SK-N-SH (cell line): ENCODE results near the gene CNTN4. TPM values are rescaled to one million over a fixed set of nuclear protein-coding genes. Genes with fewer than 3 reads are reported as not detected.

ENCODE experiments used
- CTCF ChIA-PET: fragments of 300-600, 350-600 bp; formaldehyde crosslinking; extraction: SDS; loops from one replicate; lab custom pipeline; 2021; lab: Yijun Ruan, JAX
- POLR2A ChIA-PET: fragments of 350-600 bp; sonication (Branson Sonifier 250); formaldehyde crosslinking; extraction: SDS; loops from one replicate; lab custom pipeline; 2020; ENCODE audit warnings: antibody characterized with exemption, inconsistent platforms; lab: Yijun Ruan, JAX
- DNase-seq: peaks from one replicate; pipeline ENCODE4 v3.0.0; 2012
- H2AFZ ChIP-seq: fragments of 200-600 bp; sonication (generic); 2 replicates; pipeline ENCODE4 v1.8.1; 2016; ENCODE audit warnings: antibody characterized with exemption, mild to moderate bottlenecking, low read depth
- H3F3A ChIP-seq: fragments of 200-600 bp; sonication (generic); replicated peaks from 2 replicates; pipeline ENCODE3; 2016; ENCODE audit warnings: antibody characterized with exemption, mild to moderate bottlenecking; ENCODE audit not compliant: insufficient read depth
- H3K27ac ChIP-seq, 2 experiments: fragments of 200-500 bp in 1 of 2; fragments of 200-600 bp in 1 of 2; sonication (Bioruptor generic) in 1 of 2; sonication (generic), shearing (Covaris generic) in 1 of 2; 2 replicates each; pipeline versions ENCODE4 v1.5.1 to v1.6.1; 2014 to 2016; ENCODE audit warnings: low read depth in 2 of 2, inconsistent platforms in 1 of 2, low read length in 1 of 2, mild to moderate bottlenecking in 1 of 2, mixed read lengths in 1 of 2
- H3K27me3 ChIP-seq: fragments of 200-600 bp; sonication (generic), shearing (Covaris generic); 2 replicates; pipeline ENCODE4 v1.6.1; 2016; ENCODE audit warnings: mixed run types; ENCODE audit not compliant: insufficient read depth
- H3K36me3 ChIP-seq, 2 experiments: fragments of 200-500 bp in 1 of 2; fragments of 200-600 bp in 1 of 2; sonication (Bioruptor generic) in 1 of 2; sonication (generic) in 1 of 2; replicated peaks in 1 of 2; 2 replicates each; pipeline versions ENCODE3 to v1.5.1; 2014 to 2016; ENCODE audit warnings: low read length in 1 of 2, mild to moderate bottlenecking in 1 of 2; ENCODE audit not compliant: insufficient read depth in 2 of 2, control insufficient read depth in 1 of 2
- H3K4me1 ChIP-seq, 2 experiments: fragments of 200-500 bp in 1 of 2; fragments of 200-600 bp in 1 of 2; sonication (Bioruptor generic) in 1 of 2; sonication (generic), shearing (Covaris generic) in 1 of 2; 2 replicates each; pipeline versions ENCODE4 v1.5.1 to v1.6.1; 2014 to 2016; ENCODE audit warnings: low read depth in 1 of 2, low read length in 1 of 2, mixed run types in 1 of 2; ENCODE audit not compliant: insufficient read depth in 2 of 2, control insufficient read depth in 1 of 2
- H3K4me2 ChIP-seq: fragments of 200-600 bp; sonication (generic), shearing (Covaris generic); 2 replicates; pipeline ENCODE4 v1.6.1; 2017; ENCODE audit warnings: mixed run types
- H3K4me3 ChIP-seq, 2 experiments: fragments of 200-500 bp in 1 of 2; fragments of 200-600 bp in 1 of 2; sonication (Bioruptor generic) in 1 of 2; sonication (generic), shearing (Covaris generic) in 1 of 2; 2 replicates each; pipeline versions ENCODE4 v1.5.1 to v1.8.1; 2014 to 2016; ENCODE audit warnings: low read depth in 2 of 2, inconsistent platforms in 1 of 2, low read length in 1 of 2, mild to moderate bottlenecking in 1 of 2, mixed read lengths in 1 of 2, moderate library complexity in 1 of 2
- H3K79me2 ChIP-seq: fragments of 200-600 bp; sonication (generic); 2 replicates; pipeline ENCODE4 v1.8.1; 2017; ENCODE audit warnings: mild to moderate bottlenecking; ENCODE audit not compliant: insufficient read depth
- H3K9ac ChIP-seq: fragments of 200-600 bp; sonication (generic); 2 replicates; pipeline ENCODE4 v1.6.1; 2017; ENCODE audit warnings: mixed run types
- H3K9me2 ChIP-seq: fragments of 200-600 bp; sonication (generic); 2 replicates; pipeline ENCODE4 v1.6.1; 2017; ENCODE audit warnings: mixed run types
- H3K9me3 ChIP-seq: fragments of 200-600 bp; sonication (generic); 2 replicates; pipeline ENCODE4 v1.6.1; 2017; ENCODE audit warnings: mixed run types, mild to moderate bottlenecking, moderate library complexity
- H4K20me1 ChIP-seq: fragments of 200-600 bp; sonication (generic); 2 replicates; pipeline ENCODE4 v1.6.1; 2017; ENCODE audit warnings: mild to moderate bottlenecking, mixed run types; ENCODE audit not compliant: insufficient read depth
- CTCF ChIP-seq: fragments of 200-600 bp; sonication (generic); IDR thresholded peaks from 2 replicates; pipeline ENCODE4 v1.6.1; 2017; ENCODE audit warnings: antibody characterized with exemption, mild to moderate bottlenecking, moderate library complexity
- ELF1 ChIP-seq: IDR thresholded peaks from 2 replicates; pipeline ENCODE4 v1.4.0; 2012
- EZH2phosphoT487 ChIP-seq: fragments of 200-600 bp; sonication (generic); IDR thresholded peaks from 2 replicates; pipeline ENCODE4 v1.6.1; 2017; ENCODE audit warnings: low read depth, mixed run types, mild to moderate bottlenecking, antibody characterized with exemption, moderate library complexity, borderline replicate concordance
- FOXJ3 ChIP-seq: sonication (generic); formaldehyde crosslinking; IDR thresholded peaks from 2 replicates; pipeline ENCODE4 v1.5.1; 2020; ENCODE audit warnings: mild to moderate bottlenecking, missing genetic modification reagents
- FOXM1 ChIP-seq: IDR thresholded peaks from 2 replicates; pipeline ENCODE4 v1.4.0; 2012; ENCODE audit warnings: low read depth, mild to moderate bottlenecking
- GABPA ChIP-seq: IDR thresholded peaks from 2 replicates; pipeline ENCODE4 v1.4.0; 2012; ENCODE audit warnings: low read depth, mild to moderate bottlenecking
- IRF3 ChIP-seq: fragments of 150-350 bp; IDR thresholded peaks from 2 replicates; pipeline ENCODE4 v1.6.1; 2016; ENCODE audit warnings: mild to moderate bottlenecking, low read depth, low read length
- JUND ChIP-seq: IDR thresholded peaks from 2 replicates; pipeline ENCODE4 v1.4.0; 2012
- MEF2A ChIP-seq: IDR thresholded peaks from 2 replicates; pipeline ENCODE4 v1.4.0; 2012; ENCODE audit warnings: low read depth, borderline replicate concordance
- NFIC ChIP-seq: IDR thresholded peaks from 2 replicates; pipeline ENCODE4 v1.4.0; 2012; ENCODE audit warnings: borderline replicate concordance
- PBX3 ChIP-seq: IDR thresholded peaks from 2 replicates; pipeline ENCODE4; 2012
- RXRA ChIP-seq: IDR thresholded peaks from 2 replicates; pipeline ENCODE4 v1.4.0; 2012; ENCODE audit warnings: low read depth, mild to moderate bottlenecking, borderline replicate concordance
- SIN3A ChIP-seq: IDR thresholded peaks from 2 replicates; pipeline ENCODE4 v1.6.1; 2012; ENCODE audit warnings: low read depth, mild to moderate bottlenecking, low read length, moderate library complexity, borderline replicate concordance
- SMC3 ChIP-seq: IDR thresholded peaks from 2 replicates; pipeline ENCODE4 v1.6.1; 2012; ENCODE audit warnings: low read depth, low read length, improper control_type of control experiment
- TAF1 ChIP-seq: IDR thresholded peaks from 2 replicates; pipeline ENCODE4 v1.6.1; 2012; ENCODE audit warnings: low read depth, mild to moderate bottlenecking, low read length, moderate library complexity, borderline replicate concordance
- USF1 ChIP-seq: IDR thresholded peaks from 2 replicates; pipeline ENCODE4 v1.4.0; 2012; ENCODE audit warnings: low read depth, borderline replicate concordance
- ZBTB33 ChIP-seq: IDR thresholded peaks from 2 replicates; pipeline ENCODE4 v1.4.0; 2012; ENCODE audit warnings: low read depth, borderline replicate concordance
- WGBS: methylation state at CpG from one replicate; pipeline ENCODE4 v1.1.6; 2017; ENCODE audit warnings: low lambda C conversion rate; 5-methylcytosine and 5-hydroxymethylcytosine counted together
- polyA plus RNA-seq, 3 experiments: library from polyadenylated mRNA; depleted of rRNA; stranded (reverse); fragments of >200 nt; gene quantifications; 2 replicates each; pipeline ENCODE4 v1.2.3, GENCODE V29; 2012

The CNTN4 gene
- polyA plus RNA-seq, 1 of the 3 experiments (the other 2 are of a cell fraction), result 0.12 TPM

- Histone ChIP-seq H3K27ac (no peak overlapping the region), H3K36me3 (no peaks in the 10 kb centered on the region), H3K4me3 (no peak overlapping the region), H2AFZ (no peak overlapping the region), H3K79me2 (no peaks in the 10 kb centered on the region), H3K9me3 (no peaks in the 10 kb centered on the region), H3K9ac (no peak overlapping the region), H3K4me2 (no peak overlapping the region), H3K4me1 (no peaks in the 10 kb centered on the region), H4K20me1 (no peaks in the 10 kb centered on the region), H3K9me2 (no peaks in the 10 kb centered on the region), H3K27me3 (no peaks in the 10 kb centered on the region), H3F3A (no peaks in the 10 kb centered on the region)
- ChIA-PET CTCF (interaction anchor here (0.8 kb wide), 2 partner anchors 17 to 62 kb away, joined by 3 to 4 read pairs; no protein-coding TSS in a partner anchor), POLR2A (interaction anchor here (0.8 kb wide), 1 partner anchor 13 kb away, joined by 3 read pairs; no protein-coding TSS in a partner anchor)
- WGBS, result 38% methylated on average over 7 of the region's 7 CpGs
- TF ChIP-seq IRF3 (no peak), FOXM1 (no peak), ELF1 (no peak), JUND (no peak), CTCF (no peak), EZH2phosphoT487 (no peak), PBX3 (no peak), RXRA (no peak), SMC3 (no peak)
- no peak for DNase-seq
Observed at GRCh38 chr3:2984005-2984830, 885.6 kb downstream of the CNTN4 start.

GRCh38 chr3:2984831-2985220 is 886.2 kb downstream of the CNTN4 start:
- Histone ChIP-seq H3F3A (no peaks in the 10 kb centered on the region), H3K79me2 (no peaks in the 10 kb centered on the region), H3K4me2 (no peak overlapping the region), H3K4me1 (no peaks in the 10 kb centered on the region), H4K20me1 (no peaks in the 10 kb centered on the region), H3K36me3 (no peaks in the 10 kb centered on the region), H3K27me3 (no peaks in the 10 kb centered on the region), H3K27ac (no peak overlapping the region), H3K9me2 (no peaks in the 10 kb centered on the region), H3K9ac (no peak overlapping the region), H2AFZ (no peak overlapping the region), H3K4me3 (no peak overlapping the region), H3K9me3 (no peaks in the 10 kb centered on the region)
- ChIA-PET POLR2A (interaction anchor here (0.8 kb wide), 1 partner anchor 12 kb away, joined by 3 read pairs; no protein-coding TSS in a partner anchor), CTCF (interaction anchor here (0.8 kb wide), 2 partner anchors 17 to 63 kb away, joined by 3 to 4 read pairs; no protein-coding TSS in a partner anchor)
- TF ChIP-seq SIN3A (no peak), MEF2A (no peak), GABPA (no peak), NFIC (no peak), IRF3 (no peak), USF1 (no peak), ZBTB33 (no peak), FOXJ3 (CRISPR knock-in tag) (no peak), TAF1 (no peak)
- no peak for DNase-seq
- WGBS, result 57% methylated on average over 2 of the region's 2 CpGs
